GM19239 (cell line): Measurements from ENCODE around the gene GPC5.

Experiments used
- DNase-seq: peaks from one replicate; pipeline ENCODE4 v3.0.0; 2011; ENCODE audit warnings: low spot score; ENCODE audit not compliant: insufficient read length
- FAIRE-seq: peaks from 2 replicates; lab custom pipeline; 2011; peaks lifted over from hg19 to GRCh38; lab: Jason Lieb, UNC

Gene GPC5

DNA sequence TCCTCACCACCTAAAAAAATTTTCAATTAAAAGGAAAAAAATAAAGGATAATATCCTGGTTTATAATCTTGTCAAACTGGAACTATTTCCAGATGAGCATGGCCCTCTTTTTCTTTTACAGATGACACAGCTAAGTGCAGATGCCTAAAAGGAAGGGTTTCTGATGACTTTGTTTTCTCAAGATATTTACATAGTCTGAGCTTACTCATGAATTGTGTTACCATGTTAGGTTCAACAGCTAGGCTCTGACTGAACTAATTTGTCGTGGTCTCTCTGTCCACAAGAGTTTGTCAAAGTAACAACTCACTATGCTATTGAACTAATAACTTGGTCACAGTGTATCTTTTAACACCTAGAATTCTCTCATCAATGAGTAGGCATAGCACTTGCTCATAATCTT is 780.8 kb downstream of the GPC5 start:
- FAIRE-seq (no peak), DNase-seq (no peak)

- no peak for FAIRE-seq
These were observed 789.1 kb downstream of the GPC5 start for GRCh38 chr13:92187378-92187989.

DNA sequence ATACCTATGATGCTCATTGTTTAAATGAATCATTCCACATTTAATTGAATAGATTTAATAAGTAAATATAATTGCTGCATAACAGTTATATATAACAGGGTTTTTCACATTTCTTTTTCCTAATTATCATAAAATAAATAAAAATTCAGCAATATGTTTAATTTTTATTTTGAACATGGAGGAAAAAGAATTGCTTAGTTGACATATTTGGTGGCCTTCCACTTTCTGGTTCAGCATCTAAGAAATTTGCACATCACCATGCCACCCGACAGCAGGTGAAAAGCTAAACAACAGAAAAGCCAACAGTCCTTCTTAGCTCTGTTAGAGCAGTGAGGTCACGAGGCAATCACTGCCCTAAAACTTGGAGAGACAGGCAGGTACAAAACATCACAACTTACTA is 790.2 kb downstream of the GPC5 start:
- FAIRE-seq = no peak

More at GRCh38 chr13:92187378-92187989, 789.1 kb downstream of the GPC5 start:
- DNase-seq = no peak

GRCh38 chr13:92196591-92197256 is 798.3 kb downstream of the GPC5 start:
- FAIRE-seq = no peak
- DNase-seq = no peak

More for the DNA sequence above, 790.2 kb downstream of the GPC5 start:
- no peak for DNase-seq

DNA sequence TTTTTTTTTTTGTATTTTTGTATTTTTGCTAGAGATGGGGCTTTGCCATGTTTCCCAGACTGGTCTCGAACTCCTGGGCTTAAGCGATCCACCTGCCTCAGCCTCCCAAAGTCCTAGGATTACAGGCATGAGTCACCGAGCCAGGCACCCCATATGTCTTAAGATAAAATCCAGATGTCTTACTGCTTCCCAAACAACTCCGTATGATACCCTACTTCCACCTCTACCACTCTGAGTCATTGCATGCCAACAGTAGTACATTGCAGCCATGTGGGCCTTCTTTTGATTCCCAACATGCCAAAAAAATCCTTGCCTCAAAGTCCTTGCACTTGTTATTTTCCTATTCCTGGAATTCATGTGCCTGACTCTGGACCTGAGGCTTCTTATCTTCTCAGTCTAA is 799.2 kb downstream of the GPC5 start:
- no peak for FAIRE-seq

GRCh38 chr13:92218615-92219014 is 820.2 kb downstream of the GPC5 start:
- FAIRE-seq = no peak
- DNase-seq = no peak

More for the DNA sequence above, 799.2 kb downstream of the GPC5 start:
- no peak for DNase-seq

- FAIRE-seq = no peak
- DNase-seq = no peak
These were observed 823.5 kb downstream of the GPC5 start for GRCh38 chr13:92221916-92222315.

GRCh38 chr13:92224052-92224821 is 825.8 kb downstream of the GPC5 start:
- FAIRE-seq (no peak), DNase-seq (no peak)

DNA sequence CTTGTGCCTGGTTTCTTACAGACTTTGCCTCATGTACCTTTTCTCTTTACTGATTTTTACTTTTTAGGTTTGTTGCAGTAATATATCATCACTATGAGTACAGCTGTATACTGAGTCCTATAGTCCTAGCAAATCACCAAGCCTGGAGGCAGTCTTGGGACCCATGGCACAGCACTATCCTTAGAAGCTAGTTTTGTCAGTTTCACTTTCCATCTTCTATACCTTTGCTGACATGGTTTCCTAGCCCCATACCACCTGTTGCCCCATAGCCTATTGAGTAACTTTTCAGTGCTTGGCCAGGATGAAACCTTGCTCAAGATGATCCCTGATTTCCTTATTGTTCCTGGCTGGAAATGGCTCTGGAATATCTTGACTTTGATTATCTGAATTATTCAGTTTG is 826.4 kb downstream of the GPC5 start:
- FAIRE-seq = no peak
- DNase-seq = no peak

DNA sequence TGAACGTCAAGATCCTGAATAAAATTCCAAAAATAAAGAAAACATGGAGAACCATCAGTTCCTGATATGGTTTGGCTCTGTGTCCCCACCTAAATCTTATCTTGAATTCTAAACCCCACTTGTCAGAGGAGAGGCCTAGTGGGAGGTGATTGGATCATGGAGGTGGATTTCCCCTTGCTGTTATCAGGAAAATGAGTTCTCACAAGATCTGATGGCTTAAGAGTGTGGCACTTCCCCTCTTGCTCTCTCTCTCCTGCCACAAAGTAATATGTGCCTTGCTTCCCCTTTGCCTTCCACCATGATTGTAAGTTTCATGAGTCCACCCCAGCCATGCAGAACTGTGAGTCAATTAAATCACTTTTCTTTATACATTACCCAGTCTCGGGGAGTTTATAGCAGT is 827.4 kb downstream of the GPC5 start:
- no peak for DNase-seq
- no peak for FAIRE-seq

DNA sequence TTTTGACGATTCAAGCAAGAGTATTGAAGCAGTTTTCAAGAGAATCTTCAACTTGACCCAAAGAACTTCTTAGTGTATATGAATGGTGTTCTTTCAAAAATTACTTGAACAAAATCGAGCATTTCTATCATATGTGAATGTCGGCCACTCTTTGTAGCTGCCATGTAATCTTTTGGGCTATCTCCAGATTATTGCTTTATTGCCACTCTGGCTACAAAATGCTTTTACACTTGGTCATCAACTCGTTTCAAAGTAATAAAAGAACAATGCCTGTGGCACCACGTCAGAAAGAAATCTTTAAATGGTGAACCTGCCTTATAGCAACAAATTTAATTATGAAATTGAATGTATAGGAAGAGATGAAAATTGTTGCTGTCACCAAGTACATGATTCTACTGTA is 834.5 kb downstream of the GPC5 start:
- FAIRE-seq (no peak), DNase-seq (no peak)

GRCh38 chr13:92251671-92252210 is 853.3 kb downstream of the GPC5 start:
- no peak for DNase-seq
- FAIRE-seq = no peak

DNA sequence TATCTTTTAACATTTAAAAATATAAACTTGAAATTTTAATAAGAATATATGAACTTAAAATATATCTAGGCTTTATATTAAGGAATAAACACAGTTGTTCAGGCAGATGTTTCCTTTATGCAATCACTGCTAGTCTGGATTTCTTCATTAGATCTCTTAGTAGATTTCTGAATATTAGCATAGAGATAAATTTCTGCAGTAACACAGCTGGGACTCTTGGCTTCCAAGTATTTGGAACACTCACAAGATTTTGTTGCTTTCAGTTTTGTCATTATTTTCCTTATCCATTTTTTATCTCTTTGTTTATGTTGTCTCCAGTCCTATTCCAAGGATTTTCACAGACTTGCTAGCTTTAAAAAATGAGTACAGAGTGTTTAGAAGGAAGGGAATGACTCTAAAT is 857.1 kb downstream of the GPC5 start:
- DNase-seq (no peak), FAIRE-seq (no peak)

- no peak for FAIRE-seq
These were observed 857.8 kb downstream of the GPC5 start for GRCh38 chr13:92256211-92256610.

GRCh38 chr13:92259046-92259445 is 860.6 kb downstream of the GPC5 start:
- FAIRE-seq = no peak

More at GRCh38 chr13:92256211-92256610, 857.8 kb downstream of the GPC5 start:
- no peak for DNase-seq

GRCh38 chr13:92259523-92259922 is 861.1 kb downstream of the GPC5 start:
- FAIRE-seq = no peak
- no peak for DNase-seq

More at GRCh38 chr13:92259046-92259445, 860.6 kb downstream of the GPC5 start:
- DNase-seq = no peak

DNA sequence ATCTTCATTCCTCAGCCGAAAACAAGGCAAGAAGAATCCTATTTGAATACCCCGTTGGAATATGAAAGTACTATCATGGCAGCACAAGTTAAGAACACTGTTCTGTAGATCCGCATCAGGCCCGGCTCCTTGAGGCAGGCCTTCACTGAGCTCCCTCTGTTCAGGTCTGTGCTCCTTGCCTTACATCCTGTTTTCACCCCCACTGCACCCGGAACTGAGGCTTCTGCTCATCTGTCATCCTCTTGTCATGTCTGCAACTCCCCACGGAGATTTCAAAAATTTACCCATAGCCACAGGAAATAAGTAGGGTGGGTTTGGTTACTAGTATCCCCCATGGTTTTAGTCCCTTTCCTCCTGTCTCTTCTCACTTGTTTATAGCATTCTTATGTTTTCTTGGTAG is 861.9 kb downstream of the GPC5 start:
- DNase-seq (no peak), FAIRE-seq (no peak)

GRCh38 chr13:92262100-92262788 is 863.8 kb downstream of the GPC5 start:
- no peak for FAIRE-seq
- no peak for DNase-seq

DNA sequence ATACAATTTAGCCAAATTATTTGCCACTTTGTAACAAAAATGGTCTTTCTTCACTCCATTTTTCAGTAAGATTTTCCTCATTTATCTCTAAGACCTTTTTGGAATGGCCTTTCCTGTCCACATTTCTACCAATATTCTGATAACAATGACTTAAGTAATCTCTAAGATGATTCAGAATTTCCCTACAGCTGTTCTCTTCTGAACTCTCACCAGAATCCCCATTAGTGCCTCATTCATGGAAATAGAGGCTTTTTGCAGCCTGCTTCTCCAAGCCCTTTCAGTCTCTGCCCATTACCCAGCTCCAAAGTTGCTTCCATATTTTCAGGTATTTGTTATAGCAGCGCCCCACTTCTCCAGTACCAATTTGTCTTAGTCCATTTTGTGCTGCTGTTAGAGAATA is 867.0 kb downstream of the GPC5 start:
- FAIRE-seq (no peak), DNase-seq (no peak)

DNA sequence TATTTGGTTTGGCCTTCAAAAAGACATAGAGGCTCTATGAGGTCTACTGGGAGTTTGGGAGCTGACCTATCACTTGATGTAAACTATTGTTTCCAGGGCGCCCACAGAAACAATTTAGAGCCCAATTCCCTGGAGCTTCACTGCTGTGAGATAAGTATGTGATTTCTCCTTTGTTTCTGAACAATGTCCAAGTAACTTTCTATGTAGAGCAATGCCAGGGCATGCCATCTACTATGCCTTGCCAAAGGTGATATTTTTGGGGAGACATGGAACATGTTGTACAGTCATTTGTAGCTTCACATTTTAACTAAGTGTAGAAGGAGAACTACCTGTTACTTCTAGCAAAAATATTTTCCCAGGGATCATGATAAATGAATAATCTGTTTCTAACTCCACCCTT is 872.6 kb downstream of the GPC5 start:
- no peak for FAIRE-seq
- no peak for DNase-seq
